Suprapubic skin (tissue), 4 donors: ENCODE data around the gene PLEKHA3. TPM values are rescaled to one million over a fixed set of nuclear protein-coding genes. Genes with fewer than 3 reads are reported as not detected.

Experiments
- DNase-seq, 2 donors: peaks; one replicate each; pipeline ENCODE4 v3.0.0-alpha.2; 2019; ENCODE audit warnings: low spot score in 2 of 2
- H3K27ac ChIP-seq: fragments of 200-600 bp; sonication (generic); one replicate; pipeline ENCODE4 v1.5.1; 2019
- H3K27me3 ChIP-seq: fragments of 200-600 bp; sonication (generic); one replicate; pipeline ENCODE4 v1.5.1; 2019
- H3K36me3 ChIP-seq: fragments of 200-600 bp; sonication (generic); one replicate; pipeline ENCODE4 v1.5.1; 2019
- H3K4me1 ChIP-seq: fragments of 200-600 bp; sonication (generic); one replicate; pipeline ENCODE4 v1.5.1; 2019
- H3K4me3 ChIP-seq: fragments of 200-600 bp; sonication (generic); one replicate; pipeline ENCODE4 v1.5.1; 2019; ENCODE audit warnings: mild to moderate bottlenecking
- H3K9me3 ChIP-seq: fragments of 200-600 bp; sonication (generic); one replicate; pipeline ENCODE4 v1.5.1; 2019
- EP300 ChIP-seq: sonication (generic); formaldehyde crosslinking; IDR thresholded peaks from one replicate; pipeline ENCODE4 v1.6.1; 2017; ENCODE audit warnings: antibody characterized with exemption
- POLR2A ChIP-seq, 2 donors: fragments of 450-650 bp; IDR thresholded peaks; one replicate each; pipeline ENCODE4 v1.6.1; 2017; ENCODE audit warnings: antibody characterized with exemption in 2 of 2, mild to moderate bottlenecking in 2 of 2, moderate library complexity in 2 of 2
- POLR2AphosphoS5 ChIP-seq, 3 donors: sonication (generic); formaldehyde crosslinking; IDR thresholded peaks; one replicate each; pipeline ENCODE4 v1.6.1; 2017; ENCODE audit warnings: antibody characterized with exemption in 3 of 3
- WGBS: methylation state at CpG from one replicate; pipeline ENCODE4 v1.1.5; 2018; 5-methylcytosine and 5-hydroxymethylcytosine counted together
- total RNA-seq, 4 donors: library from RNA; depleted of rRNA; stranded (reverse); fragments of >200 nt; gene quantifications; one replicate each; pipeline ENCODE4 v1.1.0, GENCODE V29; 2016
- TF ChIP-seq, protein P1 (sequence below), 2 donors: fragments of 200-600 bp in 1 of 2; fragments of 450-650 bp in 1 of 2; sonication (generic) in 1 of 2; IDR thresholded peaks; one replicate each; pipeline ENCODE4 v1.5.1; 2016 to 2019; ENCODE audit warnings: antibody characterized with exemption in 2 of 2, mild to moderate bottlenecking in 1 of 2, moderate library complexity in 1 of 2

The PLEKHA3 gene
- total RNA-seq, 4 donors from 2014 or later = 2.9 to 7.7 (median 5.8) TPM

DNA sequence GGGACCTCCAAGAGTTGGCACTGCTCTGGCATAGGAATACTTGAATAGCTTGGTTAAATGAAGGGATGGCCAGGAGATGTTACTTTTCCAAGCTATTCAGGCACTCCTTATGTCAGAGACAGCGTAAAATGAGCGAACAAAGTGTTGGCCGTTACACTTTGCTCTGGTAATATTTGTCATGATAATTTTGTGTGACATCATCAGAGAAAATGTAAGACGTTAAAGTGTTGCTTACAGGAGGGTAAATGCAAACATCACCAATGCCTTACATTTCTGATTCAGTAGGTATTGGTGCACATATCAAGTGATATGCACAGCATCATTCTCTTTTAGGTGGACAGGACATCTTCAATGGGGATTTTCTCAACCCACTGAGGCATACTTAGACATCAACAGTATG, 46.0 kb downstream of the PLEKHA3 start:
- 99% methylated on average over 4 of the region's 4 CpGs for WGBS
- TF ChIP-seq POLR2AphosphoS5 (IDR thresholded peaks at IDR 0.05) (no peak), EP300 (no peak), POLR2A (IDR thresholded peaks at IDR 0.05) (no peak)
- TF ChIP-seq, protein P1, sequence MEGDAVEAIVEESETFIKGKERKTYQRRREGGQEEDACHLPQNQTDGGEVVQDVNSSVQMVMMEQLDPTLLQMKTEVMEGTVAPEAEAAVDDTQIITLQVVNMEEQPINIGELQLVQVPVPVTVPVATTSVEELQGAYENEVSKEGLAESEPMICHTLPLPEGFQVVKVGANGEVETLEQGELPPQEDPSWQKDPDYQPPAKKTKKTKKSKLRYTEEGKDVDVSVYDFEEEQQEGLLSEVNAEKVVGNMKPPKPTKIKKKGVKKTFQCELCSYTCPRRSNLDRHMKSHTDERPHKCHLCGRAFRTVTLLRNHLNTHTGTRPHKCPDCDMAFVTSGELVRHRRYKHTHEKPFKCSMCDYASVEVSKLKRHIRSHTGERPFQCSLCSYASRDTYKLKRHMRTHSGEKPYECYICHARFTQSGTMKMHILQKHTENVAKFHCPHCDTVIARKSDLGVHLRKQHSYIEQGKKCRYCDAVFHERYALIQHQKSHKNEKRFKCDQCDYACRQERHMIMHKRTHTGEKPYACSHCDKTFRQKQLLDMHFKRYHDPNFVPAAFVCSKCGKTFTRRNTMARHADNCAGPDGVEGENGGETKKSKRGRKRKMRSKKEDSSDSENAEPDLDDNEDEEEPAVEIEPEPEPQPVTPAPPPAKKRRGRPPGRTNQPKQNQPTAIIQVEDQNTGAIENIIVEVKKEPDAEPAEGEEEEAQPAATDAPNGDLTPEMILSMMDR (IDR thresholded peaks at IDR 0.05) = no peak
- no peaks in the 10 kb centered on the region for H3K9me3 ChIP-seq

GRCh38 chr2:178527592-178527991, 47.3 kb downstream of the PLEKHA3 start:
- 73% methylated on average over 2 of the region's 2 CpGs for WGBS
- TF ChIP-seq POLR2A (IDR thresholded peaks at IDR 0.05) (no peak), EP300 (no peak), POLR2AphosphoS5 (IDR thresholded peaks at IDR 0.05) (no peak)
- TF ChIP-seq, protein P1 (IDR thresholded peaks at IDR 0.05) = no peak
- no peak for DNase-seq
- H3K4me1 ChIP-seq = peaks cover 7% of the 10 kb centered on the region
- peaks cover 12% of the 10 kb centered on the region for H3K36me3 ChIP-seq
- H3K27ac ChIP-seq = no peak overlapping the region
- no peaks in the 10 kb centered on the region for H3K27me3 ChIP-seq
- no peak overlapping the region for H3K4me3 ChIP-seq
- no peaks in the 10 kb centered on the region for H3K9me3 ChIP-seq

More for the DNA sequence above, 46.0 kb downstream of the PLEKHA3 start:
- no peaks in the 10 kb centered on the region for H3K36me3 ChIP-seq
- H3K27ac ChIP-seq = no peak overlapping the region
- H3K4me1 ChIP-seq = peaks cover 7% of the 10 kb centered on the region
- no peak overlapping the region for H3K4me3 ChIP-seq
- DNase-seq = no peak
- H3K27me3 ChIP-seq = no peaks in the 10 kb centered on the region

DNA sequence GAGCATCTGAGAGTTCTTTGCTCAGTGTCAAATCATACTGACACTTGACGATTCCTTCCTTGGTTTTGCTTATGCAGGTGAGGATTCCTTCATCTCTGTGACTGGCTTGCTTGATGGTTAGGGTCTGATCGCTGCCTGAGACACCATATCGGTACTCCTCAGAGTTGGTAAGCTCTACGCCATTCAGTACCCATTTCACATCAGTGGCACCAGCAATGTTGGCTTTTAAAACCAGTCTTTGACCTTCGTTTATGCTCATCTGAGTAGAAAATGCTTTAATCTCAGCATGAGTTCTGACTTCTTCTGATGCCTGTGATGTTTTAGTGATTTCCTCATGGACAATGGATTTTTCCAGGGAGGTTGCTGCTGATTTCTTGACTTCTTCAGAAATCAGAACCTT, 48.4 kb downstream of the PLEKHA3 start:
- DNase-seq = no peak
- TF ChIP-seq, protein P1 (IDR thresholded peaks at IDR 0.05) = no peak
- TF ChIP-seq POLR2A (IDR thresholded peaks at IDR 0.05) (no peak), EP300 (no peak), POLR2AphosphoS5 (IDR thresholded peaks at IDR 0.05) (no peak)
- no peaks in the 10 kb centered on the region for H3K27me3 ChIP-seq
- H3K9me3 ChIP-seq = no peaks in the 10 kb centered on the region
- peaks cover 17% of the 10 kb centered on the region for H3K36me3 ChIP-seq
- 94% methylated on average over 5 of the region's 5 CpGs for WGBS
- no peak overlapping the region for H3K4me3 ChIP-seq
- H3K27ac ChIP-seq = no peak overlapping the region
- peaks cover 7% of the 10 kb centered on the region for H3K4me1 ChIP-seq

DNA sequence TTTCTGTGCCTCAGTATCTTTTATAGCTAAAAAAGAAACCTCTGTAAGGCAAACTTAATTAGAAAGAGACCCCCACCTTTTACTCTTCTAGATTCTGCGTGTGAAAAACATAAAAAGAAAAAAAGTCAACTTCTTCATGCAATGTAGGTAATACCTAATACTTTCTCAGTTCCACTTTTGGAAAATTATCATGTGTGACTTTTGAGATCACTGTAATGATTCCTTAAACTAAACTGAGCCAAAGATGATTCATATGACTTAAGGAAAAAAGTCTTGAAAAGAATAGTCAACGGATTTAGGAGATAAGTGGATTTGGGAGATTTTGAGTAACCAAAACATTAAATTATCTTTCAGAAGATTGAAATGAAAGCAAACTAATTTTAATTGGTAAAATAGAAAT, 48.9 kb downstream of the PLEKHA3 start:
- Histone ChIP-seq H3K9me3 (no peaks in the 10 kb centered on the region), H3K36me3 (peaks cover 22% of the 10 kb centered on the region), H3K4me3 (no peak overlapping the region), H3K4me1 (peaks cover 2% of the 10 kb centered on the region), H3K27ac (no peak overlapping the region), H3K27me3 (no peaks in the 10 kb centered on the region)
- WGBS = 71% methylated on average over 2 of the region's 2 CpGs
- DNase-seq = no peak
- no peak for TF ChIP-seq POLR2AphosphoS5 (IDR thresholded peaks at IDR 0.05)
- no peak for TF ChIP-seq POLR2A (IDR thresholded peaks at IDR 0.05)

DNA sequence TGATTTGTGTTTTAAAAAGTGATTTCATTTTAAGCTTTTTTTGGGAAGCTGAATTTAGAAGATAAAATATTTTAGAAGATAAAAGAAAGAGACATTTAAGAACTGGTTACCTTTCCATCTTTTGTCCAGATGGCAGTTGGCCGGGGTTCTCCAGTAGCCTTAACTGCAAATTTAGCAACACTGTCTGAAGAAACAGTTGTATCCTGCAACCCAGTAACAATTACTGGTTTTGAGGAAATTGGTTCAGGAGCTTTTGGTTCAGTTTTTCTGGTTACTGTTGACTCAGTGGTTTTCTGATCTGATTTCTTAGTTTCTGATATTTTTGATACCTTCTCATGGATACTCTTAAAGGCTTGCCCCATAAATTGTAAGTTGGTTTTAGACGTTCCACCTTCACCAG, 49.9 kb downstream of the PLEKHA3 start:
- Histone ChIP-seq H3K4me1 (no peaks in the 10 kb centered on the region), H3K4me3 (no peak overlapping the region), H3K9me3 (no peaks in the 10 kb centered on the region), H3K36me3 (peaks cover 25% of the 10 kb centered on the region), H3K27ac (no peak overlapping the region), H3K27me3 (no peaks in the 10 kb centered on the region)
- no peak for DNase-seq
- 88% methylated on average over 2 of the region's 2 CpGs for WGBS
- TF ChIP-seq, protein P1 (IDR thresholded peaks at IDR 0.05) = no peak
- TF ChIP-seq POLR2A (IDR thresholded peaks at IDR 0.05) = no peak
- no peak for TF ChIP-seq EP300
- TF ChIP-seq POLR2AphosphoS5 (IDR thresholded peaks at IDR 0.05) = no peak

DNA sequence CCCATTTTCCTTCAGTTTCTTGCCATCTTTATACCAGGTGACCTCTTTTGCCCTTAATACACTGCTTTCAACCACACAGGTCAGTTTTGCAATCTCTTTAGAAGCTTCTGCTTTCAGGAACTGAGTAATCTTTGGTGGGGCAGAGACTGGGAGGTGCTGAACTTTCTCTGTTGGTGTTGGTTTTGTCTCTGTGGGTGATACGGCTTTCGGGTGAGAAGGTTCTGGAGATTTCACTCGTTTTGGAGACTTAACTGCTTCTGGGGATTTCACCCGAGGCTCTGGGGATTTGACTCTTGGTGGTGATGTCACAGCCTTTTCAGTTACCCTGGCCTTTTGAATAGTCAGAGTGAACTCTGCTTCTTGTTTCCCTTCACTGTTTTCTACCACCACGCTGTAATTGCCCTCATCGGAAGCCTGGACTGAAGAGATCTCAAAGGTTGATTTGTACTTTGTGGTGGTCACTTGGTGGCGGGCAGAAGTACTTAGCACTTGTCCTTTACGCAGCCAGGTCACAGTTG, 50.4 kb downstream of the PLEKHA3 start:
- no peaks in the 10 kb centered on the region for H3K9me3 ChIP-seq
- no peaks in the 10 kb centered on the region for H3K27me3 ChIP-seq

More for the DNA sequence above, 50.4 kb downstream of the PLEKHA3 start:
- Histone ChIP-seq H3K4me1 (no peaks in the 10 kb centered on the region), H3K4me3 (no peak overlapping the region), H3K27ac (no peak overlapping the region), H3K36me3 (peaks cover 25% of the 10 kb centered on the region)
- TF ChIP-seq, protein P1 (IDR thresholded peaks at IDR 0.05) = no peak
- TF ChIP-seq EP300 (no peak), POLR2AphosphoS5 (IDR thresholded peaks at IDR 0.05) (no peak), POLR2A (IDR thresholded peaks at IDR 0.05) (no peak)
- DNase-seq = no peak
- WGBS = 81% methylated on average over 8 of the region's 8 CpGs
